Brain microvascular endothelial cell (primary cell): ENCODE data around the gene CRYBG3.

Experiments used
- DNase-seq: peaks from one replicate; pipeline ENCODE4 v3.0.0-alpha.2; 2020
- H3K27ac ChIP-seq: fragments of 250-450 bp; sonication (Bioruptor Pico); 2 replicates; pipeline ENCODE4 v1.5.1; 2020; ENCODE audit warnings: mild to moderate bottlenecking, moderate library complexity
- H3K27me3 ChIP-seq: fragments of 250-450 bp; sonication (Bioruptor Pico); replicated peaks from 2 replicates; pipeline ENCODE4 v1.5.1; 2020; ENCODE audit warnings: mild to moderate bottlenecking
- H3K36me3 ChIP-seq: fragments of 250-450 bp; sonication (Bioruptor Pico); replicated peaks from 2 replicates; pipeline ENCODE4 v1.5.1; 2020; ENCODE audit warnings: mild to moderate bottlenecking
- H3K4me3 ChIP-seq: 2 replicates; pipeline ENCODE4 v1.5.1; 2011; ENCODE audit warnings: low read depth, mild to moderate bottlenecking, control low read depth, low read length, moderate library complexity
- in situ Hi-C: cut with HindIII; loops from 2 replicates; pipeline ENCODE4 v1.10.0; 2017; ENCODE audit warnings: low sequenced_read_pairs, low pct_ligation_motif_present
- TF ChIP-seq, protein P1 (sequence below): IDR thresholded peaks from 2 replicates; pipeline ENCODE4 v1.5.1; 2011; ENCODE audit warnings: low read depth, mild to moderate bottlenecking, moderate library complexity, low read length, control low read depth, inconsistent platforms; ENCODE audit errors: missing control alignments

CRYBG3 gene

DNA sequence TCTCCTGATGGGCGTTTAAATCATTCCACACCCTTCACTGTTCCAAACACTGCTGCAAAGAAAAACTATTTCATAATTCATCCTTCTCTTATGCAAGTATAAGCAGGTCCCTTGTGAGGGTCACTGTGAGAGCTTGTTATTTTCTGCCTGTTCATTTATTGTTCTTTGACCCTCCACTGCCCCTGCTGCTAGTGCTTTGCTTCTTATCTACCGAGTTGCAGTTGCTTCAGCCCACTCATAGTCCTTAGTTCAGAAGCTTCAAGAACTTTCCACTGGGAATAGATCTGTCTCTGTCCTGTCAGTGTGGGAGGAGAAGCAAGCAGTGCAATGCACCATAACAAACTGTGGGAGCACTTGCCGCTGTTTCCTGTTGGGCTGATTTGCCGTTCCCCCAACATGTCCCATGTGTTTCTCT lies 110.6 kb downstream of the CRYBG3 start:
- TF ChIP-seq, protein P1, sequence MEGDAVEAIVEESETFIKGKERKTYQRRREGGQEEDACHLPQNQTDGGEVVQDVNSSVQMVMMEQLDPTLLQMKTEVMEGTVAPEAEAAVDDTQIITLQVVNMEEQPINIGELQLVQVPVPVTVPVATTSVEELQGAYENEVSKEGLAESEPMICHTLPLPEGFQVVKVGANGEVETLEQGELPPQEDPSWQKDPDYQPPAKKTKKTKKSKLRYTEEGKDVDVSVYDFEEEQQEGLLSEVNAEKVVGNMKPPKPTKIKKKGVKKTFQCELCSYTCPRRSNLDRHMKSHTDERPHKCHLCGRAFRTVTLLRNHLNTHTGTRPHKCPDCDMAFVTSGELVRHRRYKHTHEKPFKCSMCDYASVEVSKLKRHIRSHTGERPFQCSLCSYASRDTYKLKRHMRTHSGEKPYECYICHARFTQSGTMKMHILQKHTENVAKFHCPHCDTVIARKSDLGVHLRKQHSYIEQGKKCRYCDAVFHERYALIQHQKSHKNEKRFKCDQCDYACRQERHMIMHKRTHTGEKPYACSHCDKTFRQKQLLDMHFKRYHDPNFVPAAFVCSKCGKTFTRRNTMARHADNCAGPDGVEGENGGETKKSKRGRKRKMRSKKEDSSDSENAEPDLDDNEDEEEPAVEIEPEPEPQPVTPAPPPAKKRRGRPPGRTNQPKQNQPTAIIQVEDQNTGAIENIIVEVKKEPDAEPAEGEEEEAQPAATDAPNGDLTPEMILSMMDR: no peak
- H3K36me3 ChIP-seq: no peaks in the 10 kb centered on the region
- no peak overlapping the region for H3K4me3 ChIP-seq
- no peaks in the 10 kb centered on the region for H3K27me3 ChIP-seq
- H3K27ac ChIP-seq: no peak overlapping the region
- DNase-seq: peak; percentile 6
- in situ Hi-C loops: no loop called here

DNA sequence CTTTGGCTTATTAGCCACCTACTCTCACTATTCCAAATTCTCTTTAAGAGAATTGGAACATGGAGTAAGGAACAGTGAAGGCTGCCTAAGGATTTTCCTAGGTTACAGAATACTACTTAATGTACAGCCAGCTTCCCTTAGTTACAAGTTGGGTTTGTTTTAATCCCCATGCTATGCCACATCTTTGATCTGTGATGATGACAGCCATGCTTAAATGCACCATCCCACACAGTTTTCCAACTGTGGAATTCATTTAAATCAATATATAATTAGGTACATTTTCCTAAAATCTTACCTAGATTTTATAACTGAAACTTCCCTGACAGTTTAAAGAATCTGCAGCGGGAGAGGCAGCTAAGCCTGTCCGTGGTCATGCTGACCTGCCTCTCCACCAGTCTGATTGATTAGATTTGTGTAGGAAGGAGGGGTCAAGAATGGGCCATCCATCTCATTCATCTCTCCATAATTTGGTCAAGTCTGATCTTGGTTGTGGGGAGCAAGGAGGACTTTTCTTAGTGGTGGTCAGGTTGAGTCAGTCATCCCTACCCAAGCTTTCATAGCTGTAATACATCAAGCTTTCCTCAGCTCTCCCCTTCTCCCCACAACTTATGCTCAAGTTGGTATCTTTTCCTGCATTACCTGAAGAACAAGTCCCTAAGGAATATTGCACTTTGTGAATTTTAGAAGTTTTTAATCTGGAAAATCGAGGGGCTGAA lies 113.3 kb downstream of the CRYBG3 start:
- Histone ChIP-seq H3K27me3 (no peaks in the 10 kb centered on the region), H3K4me3 (no peak overlapping the region), H3K27ac (no peak overlapping the region), H3K36me3 (no peaks in the 10 kb centered on the region)
- no peak for DNase-seq
- in situ Hi-C loops: no loop called here
- TF ChIP-seq, protein P1: no peak

DNA sequence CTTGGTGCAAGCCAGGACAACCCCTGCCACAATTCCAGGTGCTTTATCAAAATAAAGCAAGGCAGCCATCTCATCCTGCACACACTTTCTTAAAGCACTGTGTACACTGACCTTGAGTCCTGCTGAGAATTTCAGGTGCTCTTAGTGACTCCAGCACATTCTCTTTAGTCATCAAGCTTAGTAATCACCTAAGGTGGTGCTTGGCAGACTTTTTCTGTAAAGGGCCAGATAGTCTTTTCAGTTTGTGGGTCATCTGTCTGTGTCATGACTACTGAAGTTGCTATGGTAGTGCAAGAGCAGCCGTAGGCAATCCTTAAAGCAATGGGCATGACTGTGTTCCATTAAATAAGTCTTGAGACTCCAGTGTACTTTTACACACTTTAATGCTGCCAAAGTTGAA lies 114.0 kb downstream of the CRYBG3 start:
- Histone ChIP-seq H3K27ac (no peak overlapping the region), H3K4me3 (no peak overlapping the region), H3K27me3 (no peaks in the 10 kb centered on the region), H3K36me3 (no peaks in the 10 kb centered on the region)
- no peak for DNase-seq
- TF ChIP-seq, protein P1: no peak
- in situ Hi-C loops: no loop called here

DNA sequence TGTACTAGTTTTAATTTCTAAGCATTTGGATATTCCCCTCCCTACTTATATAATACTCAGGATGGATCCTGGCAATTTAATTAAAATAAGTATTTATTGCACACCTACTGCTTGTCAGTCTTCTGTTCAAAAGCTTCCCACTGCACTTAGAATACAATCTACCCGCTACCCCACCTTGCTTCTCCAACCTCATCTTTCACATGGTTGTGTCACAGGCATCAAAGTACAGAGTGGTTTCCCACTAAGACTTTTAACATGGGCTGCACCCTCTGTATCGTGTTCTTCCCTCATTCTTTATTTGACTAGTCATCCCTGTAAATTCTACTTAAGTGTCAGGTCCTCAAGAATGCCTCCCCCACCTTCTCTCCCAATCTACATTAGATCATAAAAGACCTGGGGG lies 115.4 kb downstream of the CRYBG3 start:
- no peaks in the 10 kb centered on the region for H3K27me3 ChIP-seq
- H3K27ac ChIP-seq: no peak overlapping the region
- no peaks in the 10 kb centered on the region for H3K36me3 ChIP-seq
- DNase-seq: no peak
- no peak overlapping the region for H3K4me3 ChIP-seq
- TF ChIP-seq, protein P1: no peak
- in situ Hi-C loops: no loop called here

DNA sequence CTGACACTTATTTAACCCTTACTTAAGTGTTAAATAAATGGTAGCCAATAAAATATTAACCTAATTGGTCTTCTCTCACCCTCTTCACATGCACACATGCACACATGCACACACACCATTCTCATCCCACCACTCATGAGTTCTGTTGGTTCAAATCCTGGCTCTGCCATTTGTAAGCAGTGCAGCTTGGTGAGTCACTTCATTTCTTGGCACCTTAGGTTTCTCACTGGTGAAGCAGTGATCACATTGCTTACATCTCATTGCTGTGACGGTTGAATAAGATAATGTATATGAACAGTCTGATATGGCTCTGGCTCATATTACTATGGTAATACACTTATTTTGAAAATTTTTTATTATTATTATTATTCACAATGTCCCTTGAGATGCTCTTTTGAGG lies 116.6 kb downstream of the CRYBG3 start:
- Histone ChIP-seq H3K27ac (no peak overlapping the region), H3K36me3 (peaks cover 3% of the 10 kb centered on the region), H3K4me3 (no peak overlapping the region), H3K27me3 (no peaks in the 10 kb centered on the region)
- DNase-seq: peak; percentile 46
- in situ Hi-C loops: no loop called here
- TF ChIP-seq, protein P1: no peak

DNA sequence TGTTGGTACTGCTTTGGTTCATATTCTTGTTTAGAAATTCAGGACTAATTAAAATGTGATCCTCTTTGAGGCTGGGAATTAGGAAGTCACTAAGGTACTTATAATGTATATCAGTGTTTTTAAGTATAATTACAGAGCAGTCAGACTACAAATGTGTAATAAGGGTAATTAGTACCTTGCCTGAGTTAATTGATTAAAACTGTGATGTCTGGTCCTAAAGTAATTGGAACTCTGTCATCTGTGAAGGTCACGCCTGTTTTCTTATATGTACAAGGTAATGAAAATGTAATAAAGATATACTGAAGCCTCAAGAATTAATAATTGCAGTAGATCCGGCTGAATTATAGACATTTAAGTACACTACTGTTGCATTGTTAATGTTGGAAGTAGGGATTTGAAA lies 117.6 kb downstream of the CRYBG3 start:
- DNase-seq: no peak
- in situ Hi-C loops: no loop called here
- TF ChIP-seq, protein P1: no peak
- Histone ChIP-seq H3K27me3 (no peaks in the 10 kb centered on the region), H3K27ac (no peak overlapping the region), H3K36me3 (peaks cover 3% of the 10 kb centered on the region), H3K4me3 (no peak overlapping the region)
